Mesendoderm (in vitro differentiated cells): Measurements from ENCODE around the gene EDEM3.

Source experiments
- DNase-seq: peaks from one replicate; pipeline ENCODE4 v3.0.0; 2013
- H2AK5ac ChIP-seq: 2 replicates; pipeline ENCODE4 v1.6.1; 2013; ENCODE audit warnings: low read length, inconsistent platforms
- H2BK120ac ChIP-seq: 2 replicates; pipeline ENCODE4 v1.6.1; 2013; ENCODE audit warnings: low read depth, mild to moderate bottlenecking, low read length, moderate library complexity, mixed read lengths
- H2BK15ac ChIP-seq: replicated peaks from 2 replicates; pipeline ENCODE4 v1.6.1; 2013; ENCODE audit warnings: low read depth, mild to moderate bottlenecking, moderate library complexity
- H2BK5ac ChIP-seq: 2 replicates; pipeline ENCODE4 v1.6.1; 2013; ENCODE audit warnings: low read length, inconsistent platforms
- H3K18ac ChIP-seq: 2 replicates; pipeline ENCODE4 v1.6.1; 2013; ENCODE audit warnings: mild to moderate bottlenecking, low read length, mixed read lengths
- H3K23ac ChIP-seq: one replicate; pipeline ENCODE4 v1.6.1; 2013; ENCODE audit warnings: low read length
- H3K27ac ChIP-seq: 2 replicates; pipeline ENCODE4 v1.5.1; 2013; ENCODE audit warnings: low read depth, mild to moderate bottlenecking, inconsistent platforms, low read length, moderate library complexity
- H3K27me3 ChIP-seq: 2 replicates; pipeline ENCODE4 v1.6.1; 2013; ENCODE audit warnings: low read length, control low read depth, mild to moderate bottlenecking, inconsistent platforms; ENCODE audit not compliant: insufficient read depth, poor library complexity
- H3K36me3 ChIP-seq: 2 replicates; pipeline ENCODE4 v1.6.1; 2013; ENCODE audit warnings: low read length, inconsistent platforms; ENCODE audit not compliant: control insufficient read depth, insufficient read depth
- H3K4ac ChIP-seq: one replicate; pipeline ENCODE4 v1.6.1; 2013; ENCODE audit warnings: low read depth, mild to moderate bottlenecking, low read length, moderate library complexity
- H3K4me1 ChIP-seq: 2 replicates; pipeline ENCODE4 v1.6.1; 2013; ENCODE audit warnings: low read depth, low read length, inconsistent platforms; ENCODE audit not compliant: control insufficient read depth
- H3K4me2 ChIP-seq: 2 replicates; pipeline ENCODE4 v1.6.1; 2013; ENCODE audit warnings: low read length
- H3K4me3 ChIP-seq: 2 replicates; pipeline ENCODE4 v1.5.1; 2013; ENCODE audit warnings: mild to moderate bottlenecking, low read length
- H3K56ac ChIP-seq: one replicate; pipeline ENCODE4 v1.6.1; 2013; ENCODE audit warnings: low read length
- H3K79me1 ChIP-seq: 2 replicates; pipeline ENCODE4 v1.6.1; 2013; ENCODE audit warnings: low read length, inconsistent platforms
- H3K79me2 ChIP-seq: 2 replicates; pipeline ENCODE4 v1.6.1; 2013; ENCODE audit warnings: mild to moderate bottlenecking, low read length; ENCODE audit not compliant: control insufficient read depth, insufficient read depth
- H3K9ac ChIP-seq: 2 replicates; pipeline ENCODE4 v1.6.1; 2013; ENCODE audit warnings: low read length, inconsistent platforms
- H4K5ac ChIP-seq: one replicate; pipeline ENCODE4 v1.6.1; 2013; ENCODE audit warnings: low read length
- H4K8ac ChIP-seq: one replicate; pipeline ENCODE4 v1.6.1; 2013; ENCODE audit warnings: low read depth, mild to moderate bottlenecking, control low read depth, low read length, moderate library complexity
- WGBS: extraction: QIAGEN DNeasy Blood & Tissue Kit; methylation state at CpG from one replicate; pipeline ENCODE4 v1.1.7; 2013; ENCODE audit warnings: low lambda C conversion rate, missing lambda C conversion rate; ENCODE audit not compliant: insufficient coverage; ENCODE audit errors: extremely low coverage; 5-methylcytosine and 5-hydroxymethylcytosine counted together

The EDEM3 gene

DNA sequence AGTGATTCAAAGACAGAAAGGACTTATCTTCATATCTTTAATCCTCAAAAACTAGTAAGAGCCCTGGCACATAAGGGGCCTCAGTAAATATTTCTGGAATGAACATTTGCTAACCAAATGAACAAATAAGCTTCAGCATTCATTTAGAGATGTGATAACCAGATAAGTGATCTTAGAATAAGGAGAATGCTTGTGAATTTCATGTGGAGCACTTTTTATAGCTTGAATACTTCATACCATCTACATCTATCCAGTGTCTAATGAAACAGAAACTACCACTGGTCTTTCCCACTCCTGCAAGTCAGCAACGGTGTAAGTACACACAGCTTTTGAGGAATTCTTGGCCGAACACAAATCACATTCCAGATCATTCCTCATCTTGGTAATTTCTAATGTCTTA, 38.5 kb downstream of the EDEM3 start:
- Histone ChIP-seq H4K5ac (no peak overlapping the region), H3K36me3 (no peaks in the 10 kb centered on the region), H2BK15ac (no peak overlapping the region), H2BK120ac (no peak overlapping the region), H3K56ac (no peak overlapping the region), H3K4me2 (no peak overlapping the region), H3K18ac (no peak overlapping the region), H2AK5ac (no peak overlapping the region), H3K27me3 (no peaks in the 10 kb centered on the region), H3K23ac (no peak overlapping the region), H3K79me2 (no peaks in the 10 kb centered on the region), H4K8ac (no peak overlapping the region), H3K27ac (no peak overlapping the region), H3K79me1 (no peaks in the 10 kb centered on the region), H3K4ac (no peak overlapping the region), H3K4me1 (no peaks in the 10 kb centered on the region), H3K9ac (no peak overlapping the region), H3K4me3 (no peak overlapping the region), H2BK5ac (no peak overlapping the region)
- DNase-seq, result no peak
- WGBS, result no CpG with 5 or more reads among the region's 2 CpGs

DNA sequence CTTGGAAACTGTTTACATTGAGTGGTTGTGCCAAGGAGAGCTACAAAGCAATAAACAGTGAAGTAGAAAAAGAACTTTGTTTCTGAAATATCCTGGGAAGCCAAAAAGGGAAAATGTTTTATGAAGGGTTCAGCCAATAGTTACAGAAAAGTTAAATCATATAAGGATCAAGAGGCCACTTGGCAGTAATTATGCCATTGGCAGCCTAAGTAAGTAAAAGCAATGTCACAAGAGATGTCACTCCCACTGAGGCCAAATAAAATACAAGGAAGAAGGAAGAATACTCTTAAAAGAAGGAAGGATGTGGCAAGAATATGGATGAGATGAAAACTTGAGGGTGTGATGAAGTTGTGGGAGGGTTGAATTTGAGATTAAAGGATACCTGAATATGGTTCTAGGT, 45.2 kb downstream of the EDEM3 start:
- H4K5ac ChIP-seq, result no peak overlapping the region
- H3K27ac ChIP-seq, result no peak overlapping the region
- H3K4ac ChIP-seq, result no peak overlapping the region
- H3K23ac ChIP-seq, result no peak overlapping the region
- H3K4me2 ChIP-seq, result no peak overlapping the region
- no peak overlapping the region for H3K4me3 ChIP-seq
- no peaks in the 10 kb centered on the region for H3K79me1 ChIP-seq
- no peaks in the 10 kb centered on the region for H3K79me2 ChIP-seq
- peaks cover 1% of the 10 kb centered on the region for H3K36me3 ChIP-seq
- no peaks in the 10 kb centered on the region for H3K4me1 ChIP-seq
- no peak overlapping the region for H3K18ac ChIP-seq
- H4K8ac ChIP-seq, result no peak overlapping the region
- no peak overlapping the region for H2BK120ac ChIP-seq
- DNase-seq, result no peak
- no peak overlapping the region for H3K9ac ChIP-seq
- H3K27me3 ChIP-seq, result no peaks in the 10 kb centered on the region
- no peak overlapping the region for H2BK15ac ChIP-seq
- H2BK5ac ChIP-seq, result no peak overlapping the region
- no peak overlapping the region for H3K56ac ChIP-seq
- H2AK5ac ChIP-seq, result no peak overlapping the region

DNA sequence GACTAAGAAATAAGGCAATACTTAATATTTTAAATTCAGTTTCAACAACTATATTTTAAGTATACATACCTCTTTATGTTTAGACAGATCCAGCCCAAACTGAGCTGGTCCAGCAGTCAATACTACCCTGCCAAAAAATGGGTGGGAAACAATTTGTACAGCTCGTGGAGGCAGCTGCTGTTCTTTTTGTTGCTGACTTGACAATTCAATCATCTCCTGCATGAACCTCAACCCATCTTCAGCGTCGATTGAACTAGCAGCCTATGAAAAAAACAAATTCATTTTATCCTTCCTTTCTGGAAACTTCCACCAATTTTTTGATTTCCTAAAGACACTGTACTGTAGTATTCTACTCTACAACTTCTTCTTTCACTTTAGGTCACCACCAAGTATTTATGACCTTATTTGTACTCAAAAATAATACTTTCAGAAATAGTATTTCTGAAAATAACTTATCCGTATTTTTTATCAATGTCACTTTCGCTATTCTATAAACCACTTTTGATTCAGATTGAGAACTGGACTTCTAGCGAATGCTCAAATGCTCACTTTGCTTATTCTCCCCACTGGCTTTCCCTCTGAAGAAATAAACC, 46.5 kb downstream of the EDEM3 start:
- Histone ChIP-seq H2BK120ac (no peak overlapping the region), H3K27me3 (no peaks in the 10 kb centered on the region), H3K9ac (no peak overlapping the region), H3K4me1 (no peaks in the 10 kb centered on the region), H4K8ac (no peak overlapping the region), H2BK15ac (no peak overlapping the region), H2AK5ac (no peak overlapping the region), H4K5ac (no peak overlapping the region), H3K79me2 (no peaks in the 10 kb centered on the region), H2BK5ac (no peak overlapping the region), H3K27ac (no peak overlapping the region), H3K4ac (no peak overlapping the region), H3K56ac (no peak overlapping the region), H3K79me1 (no peaks in the 10 kb centered on the region), H3K18ac (no peak overlapping the region), H3K23ac (no peak overlapping the region), H3K4me3 (no peak overlapping the region), H3K36me3 (peaks cover 1% of the 10 kb centered on the region), H3K4me2 (no peak overlapping the region)
- no CpG with 5 or more reads among the region's 6 CpGs for WGBS
- DNase-seq, result no peak

DNA sequence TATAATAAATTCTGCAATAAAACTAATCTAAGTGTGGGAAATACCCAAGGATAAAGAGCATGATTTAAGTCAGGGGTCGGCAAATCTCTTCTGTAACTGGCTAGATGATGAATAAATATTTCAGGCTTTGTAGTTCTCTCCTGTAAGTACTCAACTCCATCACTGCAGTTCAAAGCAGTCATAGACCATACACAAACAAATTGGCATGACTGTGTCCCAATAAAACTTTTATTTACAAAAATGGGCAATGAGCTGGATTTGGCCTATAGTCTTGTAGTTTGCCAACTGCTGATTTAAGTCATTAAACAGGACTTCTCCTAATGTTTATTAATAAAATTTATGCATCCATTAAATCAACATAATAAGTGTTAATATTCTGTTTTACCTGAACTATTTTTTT, 49.4 kb downstream of the EDEM3 start:
- no peak overlapping the region for H2BK5ac ChIP-seq
- H3K79me2 ChIP-seq, result no peaks in the 10 kb centered on the region
- WGBS, result no CpG with 5 or more reads among the region's 1 CpG
- H4K8ac ChIP-seq, result no peak overlapping the region
- DNase-seq, result no peak
- H3K4me1 ChIP-seq, result no peaks in the 10 kb centered on the region
- no peak overlapping the region for H2BK15ac ChIP-seq
- H3K18ac ChIP-seq, result no peak overlapping the region
- no peak overlapping the region for H3K4ac ChIP-seq
- no peak overlapping the region for H3K4me2 ChIP-seq
- H2AK5ac ChIP-seq, result no peak overlapping the region
- H4K5ac ChIP-seq, result no peak overlapping the region
- H2BK120ac ChIP-seq, result no peak overlapping the region
- H3K79me1 ChIP-seq, result no peaks in the 10 kb centered on the region
- no peak overlapping the region for H3K4me3 ChIP-seq
- no peak overlapping the region for H3K56ac ChIP-seq
- H3K36me3 ChIP-seq, result peaks cover under 1% of the 10 kb centered on the region
- no peak overlapping the region for H3K9ac ChIP-seq
- no peak overlapping the region for H3K27ac ChIP-seq
- no peak overlapping the region for H3K23ac ChIP-seq
- no peaks in the 10 kb centered on the region for H3K27me3 ChIP-seq

GRCh38 chr1:184701816-184702215, 52.8 kb downstream of the EDEM3 start:
- Histone ChIP-seq H3K4ac (no peak overlapping the region), H3K79me2 (no peaks in the 10 kb centered on the region), H4K5ac (no peak overlapping the region), H3K27me3 (no peaks in the 10 kb centered on the region), H3K4me1 (no peaks in the 10 kb centered on the region), H3K4me2 (no peak overlapping the region), H2BK5ac (no peak overlapping the region), H2BK15ac (no peak overlapping the region), H3K79me1 (no peaks in the 10 kb centered on the region), H3K23ac (no peak overlapping the region), H3K56ac (no peak overlapping the region), H2AK5ac (no peak overlapping the region), H3K36me3 (no peaks in the 10 kb centered on the region), H3K27ac (no peak overlapping the region), H2BK120ac (no peak overlapping the region), H3K4me3 (no peak overlapping the region), H3K18ac (no peak overlapping the region), H3K9ac (no peak overlapping the region), H4K8ac (no peak overlapping the region)
- DNase-seq, result peak; percentile 19
- no CpG with 5 or more reads among the region's 1 CpG for WGBS

DNA sequence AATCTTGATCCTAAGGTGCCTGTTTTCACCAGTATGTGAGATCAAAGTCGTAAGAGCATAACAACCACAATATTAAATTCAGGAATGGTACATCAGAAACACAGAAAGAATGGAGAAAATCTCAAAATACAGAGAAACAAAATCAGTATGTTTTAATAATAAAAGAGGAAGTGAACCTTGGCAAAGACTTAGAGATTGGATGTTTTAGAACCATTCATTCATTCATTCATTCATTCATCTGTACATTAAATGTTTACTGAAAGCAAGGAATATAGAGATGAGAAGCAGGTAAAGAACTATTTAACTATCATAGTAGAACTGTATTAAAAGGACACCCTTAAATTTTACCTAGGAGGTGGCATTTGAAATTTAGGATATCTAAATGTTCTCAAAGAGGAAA, 55.7 kb downstream of the EDEM3 start:
- DNase-seq, result no peak
- Histone ChIP-seq H3K27me3 (no peaks in the 10 kb centered on the region), H3K4ac (no peak overlapping the region), H2AK5ac (no peak overlapping the region), H3K56ac (no peak overlapping the region), H3K36me3 (no peaks in the 10 kb centered on the region), H3K9ac (no peak overlapping the region), H3K79me1 (no peaks in the 10 kb centered on the region), H3K4me3 (no peak overlapping the region), H4K5ac (no peak overlapping the region), H3K27ac (no peak overlapping the region), H3K4me2 (no peak overlapping the region), H2BK5ac (no peak overlapping the region), H3K4me1 (peaks cover 4% of the 10 kb centered on the region), H3K18ac (no peak overlapping the region), H4K8ac (no peak overlapping the region), H2BK120ac (no peak overlapping the region), H3K23ac (no peak overlapping the region), H2BK15ac (no peak overlapping the region), H3K79me2 (no peaks in the 10 kb centered on the region)
- no CpG with 5 or more reads among the region's 1 CpG for WGBS
